ENCODE measurements around the gene NPW.
A peak's percentile ranks its signal among the peaks of the same experiment; 100 is the strongest.
"Not testable (repeated sequence)": the region's sequence is repeated elsewhere in the genome, so short reads cannot be mapped to it uniquely, and the experiment has no call there.

Gene NPW

DNA sequence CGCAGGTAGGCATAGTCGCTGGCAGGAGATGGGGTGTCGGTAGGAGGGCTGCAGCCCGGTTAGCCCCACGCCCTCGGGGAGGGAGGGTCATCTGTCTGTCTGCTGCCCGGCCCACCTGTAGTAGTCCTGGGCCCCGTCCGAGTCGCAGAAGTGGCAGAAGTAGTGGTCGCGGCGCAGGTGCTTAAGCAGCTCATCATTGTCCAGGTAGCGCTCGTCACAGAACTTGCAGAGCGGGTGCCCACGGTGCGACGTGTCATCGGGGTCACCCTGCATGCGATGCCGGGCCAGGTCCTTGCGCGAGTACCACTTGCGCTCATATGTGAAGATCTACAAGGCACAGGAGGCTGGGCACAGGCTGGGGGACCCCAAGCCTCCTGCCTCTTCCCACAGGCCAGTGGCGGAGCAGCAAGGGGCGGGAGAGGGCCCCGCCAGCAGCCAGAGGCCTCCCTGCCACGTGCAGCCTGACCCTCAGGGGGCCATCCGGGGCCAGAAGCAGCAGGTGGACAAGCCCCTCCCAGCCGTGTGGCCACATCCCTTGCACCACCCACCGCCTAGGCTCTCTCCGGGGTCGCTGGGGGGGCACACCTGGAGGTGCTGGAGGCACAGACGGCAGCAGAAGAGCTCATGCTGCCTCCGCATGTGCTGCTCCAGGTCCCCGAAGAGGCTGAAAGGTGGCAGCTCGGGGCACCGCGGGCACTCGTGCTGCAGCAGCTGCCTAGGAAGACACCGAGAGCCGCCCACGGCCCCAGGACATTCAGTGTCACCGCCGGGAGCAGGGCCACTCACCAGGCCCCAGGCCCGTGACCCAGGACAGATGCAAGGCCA is 17.0 kb upstream of the NPW start:
- DNase-seq, result no peak

DNA sequence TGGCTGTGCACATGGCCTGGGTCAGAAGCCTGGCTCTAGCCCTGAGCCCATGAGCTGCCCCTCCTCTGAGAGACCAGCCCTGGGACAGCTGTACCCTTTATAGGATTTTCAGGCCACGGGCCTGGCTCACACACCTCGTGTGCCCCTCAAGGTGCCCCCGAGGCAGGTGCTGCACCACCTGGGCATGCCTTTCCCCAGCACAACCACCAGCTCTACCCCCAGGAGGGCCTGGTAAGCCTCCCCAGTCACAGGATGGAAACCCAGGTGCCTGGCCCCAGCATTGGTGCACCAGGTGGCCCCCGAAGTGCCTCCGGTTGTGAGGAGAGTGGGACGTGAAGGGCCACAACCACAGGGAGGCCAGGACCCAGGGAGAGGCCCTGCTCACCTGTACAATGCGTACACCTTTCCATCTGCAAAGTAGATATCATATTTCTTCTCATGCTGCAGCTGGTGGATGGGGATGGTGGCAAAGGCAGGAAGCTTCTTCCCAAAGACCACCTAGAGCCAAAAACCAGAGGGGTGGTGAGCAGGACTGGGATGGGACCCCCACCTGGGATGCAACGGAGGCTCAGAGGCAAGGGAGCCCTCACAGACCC is 16.3 kb upstream of the NPW start:
- DNase-seq, result no peak

DNA sequence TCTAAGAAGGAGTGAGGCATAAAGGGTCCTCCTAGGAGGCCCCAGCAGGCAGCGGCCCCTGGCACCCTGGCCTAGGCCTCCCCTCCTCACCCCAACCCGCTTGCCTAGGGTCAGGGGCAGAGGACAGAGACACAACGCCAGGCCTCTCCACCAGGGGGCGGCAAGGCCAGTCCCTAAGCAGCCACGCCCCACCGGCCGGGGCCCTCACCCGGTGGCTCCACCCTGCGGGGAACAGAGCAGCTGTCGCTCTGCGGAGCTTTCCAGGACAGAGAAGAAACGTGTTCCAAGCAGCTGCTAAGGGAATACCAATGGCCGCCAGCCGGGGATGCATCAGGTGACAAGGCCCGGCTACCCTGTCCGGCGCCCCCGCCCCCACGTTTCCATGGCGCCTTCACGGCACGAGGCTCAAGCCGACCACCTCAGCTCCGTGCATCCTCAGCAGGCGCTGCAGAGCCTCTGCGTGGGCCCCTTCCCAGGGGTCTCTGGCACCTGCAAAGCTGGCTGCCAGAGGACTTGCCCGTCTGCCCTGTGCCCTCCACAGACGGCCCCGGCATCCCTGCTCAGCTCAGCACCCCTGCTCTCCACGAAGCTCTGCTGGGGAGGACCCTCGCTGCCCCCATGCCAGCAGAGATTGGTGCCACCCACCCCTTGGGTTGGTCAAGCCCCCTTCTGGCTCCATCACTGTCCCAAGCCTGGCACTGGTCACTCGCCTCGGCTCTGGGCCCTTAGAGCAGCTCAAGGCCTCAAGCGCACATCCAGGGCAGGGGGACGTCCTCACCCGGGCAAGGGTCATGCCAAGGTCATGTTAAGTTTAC is 15.6 kb upstream of the NPW start:
- peak; percentile 90 for DNase-seq

DNA sequence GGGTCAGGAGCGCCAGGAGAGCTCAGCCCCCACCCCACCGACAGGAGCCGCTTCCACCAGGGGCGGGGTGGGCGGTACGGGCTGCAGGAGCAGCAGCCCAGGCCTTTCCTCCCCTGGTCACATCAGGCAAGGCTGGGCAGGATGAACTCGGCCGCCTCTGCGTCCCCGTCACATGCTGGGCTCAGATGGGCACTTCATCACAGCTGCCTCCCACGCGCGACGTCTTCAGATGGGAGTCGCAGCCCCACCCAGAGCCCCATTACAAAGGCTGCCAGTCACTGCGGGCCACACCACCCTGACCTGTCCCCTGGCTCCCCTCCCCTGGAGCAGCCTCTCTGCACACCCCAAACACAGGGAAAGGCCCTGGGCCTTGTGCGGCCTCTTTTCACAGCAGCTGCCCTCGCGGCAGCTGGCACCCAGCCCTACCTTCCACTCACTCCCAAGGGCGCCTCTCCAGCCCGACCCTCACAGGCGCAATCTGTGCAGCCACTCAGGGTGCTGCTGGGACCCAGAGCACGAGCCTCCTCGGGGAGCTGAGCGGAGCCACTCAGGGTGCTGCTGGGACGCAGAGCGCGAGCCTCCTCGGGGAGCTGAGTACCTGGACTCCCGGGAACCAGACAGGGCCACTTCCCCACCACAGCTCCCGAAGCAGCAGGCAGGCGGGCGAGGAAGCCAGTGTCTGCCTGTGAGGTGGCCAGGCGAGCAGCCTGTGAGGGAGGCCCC is 14.6 kb upstream of the NPW start:
- no peak for DNase-seq

DNA sequence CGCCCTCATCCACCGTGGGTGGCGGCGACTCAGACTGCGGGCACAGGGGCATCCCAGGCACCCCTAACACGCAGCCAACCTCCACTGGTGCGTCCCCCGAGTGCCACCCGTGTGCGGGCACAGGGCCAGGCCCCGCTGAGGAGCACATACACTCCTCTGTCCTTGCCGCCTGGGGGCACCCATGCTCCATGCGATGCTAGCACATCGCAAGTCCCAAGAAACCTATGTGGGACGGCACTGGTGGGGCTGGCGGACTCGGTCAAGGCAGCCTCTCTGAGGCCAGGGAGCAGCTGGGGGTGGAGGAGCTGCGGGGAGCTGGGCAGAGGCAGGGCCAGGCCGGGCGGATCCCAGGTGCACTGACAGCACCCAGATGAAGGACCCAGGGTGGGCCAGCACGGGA is 13.9 kb upstream of the NPW start:
- DNase-seq, result no peak

DNA sequence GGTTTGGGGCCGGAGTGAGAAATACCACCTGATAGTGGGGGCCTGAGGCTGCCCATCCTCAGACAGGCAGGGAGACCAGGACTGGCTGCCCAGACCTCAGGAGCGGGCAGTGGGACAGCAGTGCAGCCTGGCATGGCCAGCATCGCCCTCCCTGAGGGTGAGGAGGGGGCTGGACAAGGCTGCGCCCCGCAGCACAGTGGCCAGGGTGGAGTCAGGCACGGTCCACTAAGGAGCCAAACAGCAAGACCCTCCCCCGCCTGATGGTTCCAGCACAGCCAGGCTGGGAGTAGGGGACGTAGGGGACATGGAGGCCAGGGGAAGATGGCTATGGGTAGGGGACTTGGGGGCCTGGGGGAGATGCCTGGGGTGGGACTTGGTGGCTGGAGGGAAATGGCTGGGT is 13.3 kb upstream of the NPW start:
- DNase-seq, result no peak

DNA sequence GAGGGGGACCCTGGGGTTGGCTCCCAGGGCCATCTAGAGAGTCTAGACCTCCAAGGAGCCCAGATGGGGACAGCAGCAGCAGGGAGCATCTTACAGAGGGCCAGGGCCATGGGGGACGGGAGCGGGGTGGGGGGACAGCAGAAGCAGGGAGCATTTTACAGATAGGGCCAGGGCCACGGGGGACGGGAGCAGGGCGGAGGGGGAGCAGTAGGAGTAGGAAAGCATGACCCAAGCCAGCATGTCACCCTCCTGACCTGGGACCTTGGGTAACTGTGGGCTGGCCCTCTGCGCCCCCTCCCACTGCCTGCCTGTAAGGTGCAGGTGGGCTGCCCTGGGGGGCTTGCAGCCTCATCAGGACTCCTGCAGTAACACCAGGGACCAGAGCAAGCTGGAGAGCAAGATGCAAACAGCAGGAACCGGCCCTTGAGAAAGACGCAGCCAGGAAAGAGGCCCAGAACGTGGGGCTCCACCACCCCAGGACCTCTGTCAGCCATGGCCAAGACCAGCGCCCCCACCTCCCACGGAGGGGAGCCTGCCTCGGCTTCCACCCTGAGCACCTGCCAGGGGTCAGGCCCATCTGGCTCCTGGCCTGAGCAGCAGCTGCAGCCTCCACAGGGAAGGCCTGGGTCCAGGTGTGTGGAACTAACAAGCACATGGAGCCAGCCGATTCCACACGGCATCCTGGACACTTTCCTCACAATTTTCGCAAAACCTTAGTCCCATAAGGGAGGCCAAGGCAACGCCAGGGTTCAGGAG is 12.3 kb upstream of the NPW start:
- no peak for DNase-seq

DNA sequence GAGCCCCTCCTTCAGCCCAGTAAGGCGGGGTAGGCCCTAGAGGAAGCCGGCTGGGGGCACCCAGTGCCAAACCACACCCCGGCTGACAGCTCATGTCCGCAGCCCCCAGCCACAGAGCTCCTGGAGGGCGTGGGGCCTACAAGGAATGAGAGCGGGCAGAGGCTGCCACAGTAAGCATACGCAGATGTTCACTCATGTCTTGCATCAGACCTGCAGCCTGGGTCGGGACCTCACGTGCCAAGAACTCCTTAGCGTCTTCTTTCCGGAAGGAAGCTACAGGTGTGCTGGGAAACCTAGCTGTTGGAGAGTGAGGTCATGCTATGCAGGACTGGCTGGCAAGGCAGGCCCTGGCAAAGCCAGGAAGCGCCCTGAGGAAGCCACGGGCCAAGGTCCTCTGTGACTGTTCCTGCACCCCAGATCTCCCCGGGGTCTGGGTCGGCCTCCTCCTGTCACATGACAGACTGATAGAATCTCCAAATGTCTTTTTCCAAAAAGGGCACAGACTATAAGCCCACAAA is 11.5 kb upstream of the NPW start:
- no peak for DNase-seq

DNA sequence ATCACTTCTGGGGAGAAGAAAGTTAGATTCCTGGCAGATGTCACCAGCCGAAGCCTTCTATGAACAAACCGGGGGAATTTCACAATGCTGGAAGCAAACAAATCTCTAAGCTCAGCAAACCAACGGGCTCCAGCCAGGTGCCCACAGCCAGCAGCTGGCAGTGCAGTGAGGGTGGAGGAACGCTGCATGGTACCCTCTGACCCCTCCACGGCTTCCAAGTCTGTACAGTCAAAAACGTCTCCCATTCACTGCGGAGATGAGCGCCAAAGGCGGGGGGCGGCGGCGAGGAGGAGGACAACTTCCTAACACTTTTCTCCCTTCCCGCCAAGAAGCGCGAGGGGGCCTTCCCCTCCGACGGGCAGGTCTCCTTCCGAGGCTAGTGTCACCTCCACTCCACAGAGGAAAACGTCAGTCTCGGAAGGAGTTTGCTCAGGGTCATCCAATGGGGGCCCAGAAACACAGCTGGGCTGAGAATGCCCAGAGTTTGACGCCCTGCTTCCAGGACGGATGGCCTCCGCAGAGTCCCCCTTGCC is 10.9 kb upstream of the NPW start:
- no peak for DNase-seq

DNA sequence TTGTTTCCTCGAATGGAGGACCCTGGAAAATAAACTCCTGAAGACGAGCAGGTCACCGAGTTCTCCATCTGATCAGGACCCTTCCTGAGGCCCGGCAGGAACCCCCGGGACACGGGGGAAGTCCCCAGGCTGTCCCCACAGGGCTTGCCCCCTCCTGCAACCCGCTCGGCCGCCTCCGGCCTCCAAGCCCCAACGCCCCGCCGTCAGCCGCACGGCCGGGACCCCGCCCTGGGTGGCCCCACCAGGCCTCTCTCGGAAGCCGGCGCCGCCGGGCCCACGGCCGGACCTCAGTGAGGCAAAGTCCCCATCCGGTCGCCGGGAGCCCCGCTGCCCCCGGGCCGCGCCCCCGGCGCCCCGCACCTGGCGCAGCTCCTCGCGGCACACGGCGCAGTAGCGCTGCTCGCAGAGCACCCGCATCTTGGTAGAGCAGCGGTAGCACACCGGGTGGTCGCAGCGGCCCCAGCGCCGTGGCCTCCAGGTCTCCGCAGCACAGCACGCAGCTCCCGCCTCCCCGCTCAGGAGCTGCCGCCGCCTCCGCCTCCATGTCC is 10.3 kb upstream of the NPW start:
- DNase-seq, result peak; percentile 40

DNA sequence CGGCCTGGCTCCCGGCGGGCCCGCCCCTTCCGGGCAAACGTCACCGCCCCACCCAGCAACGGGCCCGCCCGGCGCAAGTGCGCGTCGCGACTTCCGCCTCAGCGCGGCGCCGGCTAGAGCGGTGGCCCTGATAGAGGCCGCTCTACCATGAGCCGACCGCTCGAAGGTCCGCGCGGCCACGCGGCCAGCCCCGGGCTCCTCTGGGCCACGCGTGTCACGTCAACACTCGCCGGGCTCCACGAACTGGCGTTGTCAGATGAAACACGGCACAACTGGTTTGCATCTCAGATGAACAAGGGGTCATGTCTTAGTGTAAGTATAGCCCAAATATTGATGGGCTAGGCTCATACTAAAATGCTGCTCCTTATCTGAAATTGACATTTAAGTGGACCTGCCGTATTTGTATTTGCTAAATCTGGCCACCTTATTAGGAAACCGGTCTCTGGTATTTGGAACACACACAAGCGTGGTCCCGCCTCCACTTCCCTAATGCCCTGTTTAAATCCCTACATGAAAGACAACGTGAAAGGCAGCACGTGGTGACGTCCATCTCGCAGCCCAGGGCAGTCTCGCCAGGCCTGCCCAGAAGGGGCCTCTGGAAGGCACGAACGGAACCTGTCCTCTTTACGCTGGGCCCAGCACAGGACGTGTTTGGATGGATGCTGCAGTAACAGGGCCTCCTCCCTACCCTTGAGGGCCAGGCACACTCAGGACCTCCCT is 9.6 kb upstream of the NPW start, which contains the start of gene ZNF598:
Gene ZNF598, minus strand, starts transcription at position 31 of the 720 bp plus-strand sequence.
- DNase-seq, result peak; percentile 84

DNA sequence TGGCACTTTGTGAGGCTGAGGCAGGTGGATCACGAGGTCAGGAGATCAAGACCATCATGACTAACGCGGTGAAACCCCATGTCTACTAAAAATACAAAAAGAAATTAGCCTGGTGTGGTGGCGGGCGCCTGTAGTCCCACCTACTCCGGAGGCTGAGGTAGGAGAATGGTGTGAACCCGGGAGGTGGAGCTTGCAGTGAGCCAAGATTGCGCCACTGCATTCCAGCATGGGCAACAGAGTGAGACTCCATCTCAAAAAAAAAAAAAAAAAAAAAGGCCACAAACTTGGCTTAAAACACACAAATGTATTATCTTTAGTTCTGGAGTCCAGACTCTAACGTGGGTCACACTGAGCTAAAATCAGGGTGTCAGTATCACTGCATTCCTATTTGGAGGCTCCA is 7.9 kb upstream of the NPW start:
- not testable (repeated sequence) for DNase-seq

DNA sequence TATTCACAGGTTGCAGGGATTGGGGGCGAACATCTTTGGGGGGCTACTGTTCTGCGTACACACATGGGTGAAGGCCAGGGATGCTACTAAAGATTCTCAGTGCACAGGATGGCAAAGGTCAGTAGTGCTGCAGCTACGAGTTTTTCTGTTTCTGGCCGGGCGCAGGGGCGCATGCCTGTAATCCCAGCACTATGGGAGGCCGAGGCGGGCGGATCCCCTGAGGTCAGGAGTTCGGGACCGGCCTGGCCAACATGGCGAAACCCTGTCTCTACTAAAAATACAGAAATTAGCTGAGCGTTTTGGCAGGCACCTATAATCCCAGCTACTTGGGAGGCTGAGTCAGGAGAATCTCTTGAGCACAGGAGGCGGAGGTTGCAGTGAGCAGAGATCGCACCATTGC is 6.1 kb upstream of the NPW start:
- no peak for DNase-seq

DNA sequence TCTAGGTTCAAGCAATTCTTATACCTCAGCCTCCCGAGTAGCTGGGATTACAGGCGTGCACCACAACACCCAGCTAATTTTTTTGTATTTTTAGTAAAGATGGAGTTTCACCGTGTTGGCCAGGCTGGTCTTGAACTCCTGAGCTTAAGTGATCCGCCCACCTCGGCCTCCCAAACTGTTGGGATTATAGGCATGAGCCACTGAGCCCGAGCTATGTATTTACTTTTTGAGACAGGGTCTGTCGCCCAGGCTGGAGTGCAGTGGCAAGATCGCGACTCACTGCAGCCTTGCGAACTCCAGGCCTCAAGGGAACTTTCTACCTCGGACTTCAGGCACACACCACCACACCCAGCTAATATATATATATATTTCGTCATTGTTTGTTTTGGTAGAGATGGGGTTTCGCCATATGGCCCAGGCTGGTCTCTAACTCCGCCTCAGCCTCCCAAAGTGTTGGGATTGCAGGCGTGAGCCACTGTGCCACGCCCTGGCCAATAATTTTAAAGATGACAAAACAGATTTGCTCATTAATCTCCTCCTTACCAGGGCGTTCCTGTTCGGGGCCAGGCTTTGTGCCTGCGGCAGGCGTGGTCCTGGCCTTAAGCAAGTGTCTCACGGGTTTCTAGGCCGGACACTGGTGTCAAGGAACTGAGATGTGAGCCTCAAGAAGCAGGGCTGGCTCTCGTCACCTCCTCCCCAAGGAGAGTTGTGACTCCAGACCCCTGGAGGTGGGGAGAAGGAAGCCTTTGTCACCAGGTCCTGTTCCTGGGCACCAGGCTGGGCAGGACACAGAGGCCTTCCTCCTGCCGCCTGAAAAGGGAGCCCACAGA is 4.3 kb upstream of the NPW start:
- DNase-seq, result no peak

DNA sequence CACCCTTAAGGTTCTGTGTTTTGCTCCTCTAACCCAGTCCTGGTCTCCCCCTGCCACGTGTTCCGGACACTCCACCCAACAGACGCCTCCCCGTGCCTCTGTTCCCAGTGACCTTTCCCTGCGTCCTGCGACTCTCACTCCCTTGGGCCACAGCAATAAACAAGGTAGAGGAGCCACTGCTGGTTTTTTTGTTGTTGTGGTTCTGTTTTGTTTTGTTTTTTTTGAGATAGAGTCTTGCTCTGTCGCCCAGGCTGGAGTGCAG is 3.7 kb upstream of the NPW start:
- no peak for DNase-seq

DNA sequence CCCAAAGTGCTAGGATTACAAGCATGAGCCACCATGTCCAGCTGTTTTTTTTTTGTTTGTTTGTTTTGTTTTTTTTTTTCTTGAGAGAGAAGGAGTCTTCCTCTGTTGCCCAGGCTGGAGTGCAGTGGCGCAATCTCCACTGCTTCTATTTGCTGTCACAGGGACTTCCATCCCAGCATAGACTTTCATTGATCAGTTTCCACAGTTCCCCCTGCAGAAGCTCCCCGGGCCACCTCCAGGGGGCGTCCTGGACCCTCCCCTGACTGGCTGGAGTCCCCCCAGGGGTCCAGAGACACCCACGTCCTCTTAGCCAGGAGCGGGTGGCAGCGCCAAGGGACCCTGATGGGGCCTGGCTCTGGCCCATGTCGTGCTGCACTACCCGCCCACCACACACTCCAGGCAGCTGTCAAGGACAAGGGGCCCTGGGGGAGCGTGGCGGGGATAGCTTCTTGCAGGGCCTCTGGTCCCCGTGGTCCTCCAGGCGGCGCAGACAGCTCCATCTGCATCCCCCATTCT is 3.1 kb upstream of the NPW start:
- DNase-seq, result no peak

DNA sequence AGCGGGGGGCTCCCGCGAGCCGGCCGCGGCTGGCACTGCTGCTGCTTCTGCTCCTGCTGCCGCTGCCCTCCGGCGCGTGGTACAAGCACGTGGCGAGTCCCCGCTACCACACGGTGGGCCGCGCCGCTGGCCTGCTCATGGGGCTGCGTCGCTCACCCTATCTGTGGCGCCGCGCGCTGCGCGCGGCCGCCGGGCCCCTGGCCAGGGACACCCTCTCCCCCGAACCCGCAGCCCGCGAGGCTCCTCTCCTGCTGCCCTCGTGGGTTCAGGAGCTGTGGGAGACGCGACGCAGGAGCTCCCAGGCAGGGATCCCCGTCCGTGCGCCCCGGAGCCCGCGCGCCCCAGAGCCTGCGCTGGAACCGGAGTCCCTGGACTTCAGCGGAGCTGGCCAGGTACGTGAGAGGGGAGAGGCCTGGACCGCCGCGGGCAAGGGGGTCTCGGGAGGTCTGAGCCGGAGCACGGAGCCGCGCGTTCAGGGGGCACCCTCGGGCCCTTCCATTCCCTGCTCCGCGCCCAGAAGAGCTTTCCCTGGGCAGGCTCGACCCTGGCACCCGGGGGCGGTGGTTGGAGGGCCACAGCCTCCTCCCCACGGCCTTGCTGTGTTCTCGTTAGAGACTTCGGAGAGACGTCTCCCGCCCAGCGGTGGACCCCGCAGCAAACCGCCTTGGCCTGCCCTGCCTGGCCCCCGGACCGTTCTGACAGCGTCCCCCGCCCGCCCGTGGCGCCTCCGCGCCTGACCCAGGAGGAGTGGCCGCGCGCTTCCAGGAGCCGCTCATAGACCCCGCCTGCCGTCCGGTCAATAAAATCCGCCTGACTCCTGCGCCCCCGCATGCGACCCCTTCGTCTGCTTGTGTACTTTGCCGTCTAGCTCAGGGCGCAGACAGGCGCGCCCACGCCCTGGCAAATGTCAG is 591 bp downstream of the NPW start:
- no peak for DNase-seq

DNA sequence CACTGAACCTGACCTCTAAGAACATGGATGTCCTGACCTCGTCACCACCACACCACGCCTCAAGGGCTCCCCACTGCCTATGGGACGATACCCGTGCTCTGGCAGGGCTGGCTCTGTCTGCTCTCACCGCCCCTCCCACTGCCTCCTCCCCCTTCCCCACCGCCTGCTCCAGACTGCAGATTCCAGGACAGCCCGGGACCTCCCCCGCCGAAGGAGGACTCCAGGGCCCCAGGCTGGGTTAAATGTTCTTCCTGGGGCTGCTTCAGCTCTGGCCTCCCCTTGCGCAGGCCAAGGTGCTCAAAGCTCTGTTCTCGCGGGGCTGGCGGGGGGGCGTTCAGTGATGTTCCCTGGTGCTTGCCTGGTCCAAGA is 3.1 kb downstream of the NPW start:
- DNase-seq, result no peak

Measured in activated naive CD4-positive, alpha-beta T cell treated with anti-CD3 and anti-CD28 coated beads, Interleukin-2, amount 50 U/mL, for 16 hours (primary cell).